Skeletal muscle tissue (tissue), 4 donors: Measurements from ENCODE around the gene PGD. TPM values are rescaled to one million over a fixed set of nuclear protein-coding genes. Genes with fewer than 3 reads are reported as not detected.

Source experiments
- H3K27ac ChIP-seq: one replicate; pipeline ENCODE4 v1.7.0; 2013; ENCODE audit warnings: mild to moderate bottlenecking, low read depth, low read length, inconsistent platforms
- H3K27me3 ChIP-seq, 3 donors: one replicate each; pipeline ENCODE4 v1.7.0; 2013; ENCODE audit warnings: low read length in 3 of 3; ENCODE audit not compliant: control insufficient read depth in 3 of 3, insufficient read depth in 3 of 3
- H3K36me3 ChIP-seq, 3 donors: one replicate each; pipeline ENCODE4 v1.7.0; 2013; ENCODE audit warnings: low read length in 3 of 3; ENCODE audit not compliant: control insufficient read depth in 3 of 3, insufficient read depth in 3 of 3
- H3K4me1 ChIP-seq, 3 donors: one replicate each; pipeline ENCODE4 v1.7.0; 2013; ENCODE audit warnings: low read length in 3 of 3, mild to moderate bottlenecking in 3 of 3; ENCODE audit not compliant: control insufficient read depth in 3 of 3, insufficient read depth in 3 of 3
- H3K4me3 ChIP-seq, 3 donors: one replicate each; pipeline ENCODE4 v1.7.0; 2013; ENCODE audit warnings: low read length in 3 of 3
- H3K9ac ChIP-seq, 3 donors: one replicate each; pipeline ENCODE4 v1.7.0; 2013; ENCODE audit warnings: low read length in 3 of 3, mild to moderate bottlenecking in 3 of 3, moderate library complexity in 2 of 3, low read depth in 1 of 3
- H3K9me3 ChIP-seq, 3 donors: one replicate each; pipeline ENCODE4 v1.7.0; 2013; ENCODE audit warnings: low read length in 3 of 3; ENCODE audit not compliant: control insufficient read depth in 3 of 3
- total RNA-seq: library from RNA; depleted of rRNA; stranded (reverse); fragments of >200 nt; gene quantifications from one replicate; pipeline ENCODE4 v1.2.3, GENCODE V29; 2014
- donor health status: Osteomylitis.

Gene PGD
- total RNA-seq, 1 donor from 2014 or later, result 59.5 TPM

DNA sequence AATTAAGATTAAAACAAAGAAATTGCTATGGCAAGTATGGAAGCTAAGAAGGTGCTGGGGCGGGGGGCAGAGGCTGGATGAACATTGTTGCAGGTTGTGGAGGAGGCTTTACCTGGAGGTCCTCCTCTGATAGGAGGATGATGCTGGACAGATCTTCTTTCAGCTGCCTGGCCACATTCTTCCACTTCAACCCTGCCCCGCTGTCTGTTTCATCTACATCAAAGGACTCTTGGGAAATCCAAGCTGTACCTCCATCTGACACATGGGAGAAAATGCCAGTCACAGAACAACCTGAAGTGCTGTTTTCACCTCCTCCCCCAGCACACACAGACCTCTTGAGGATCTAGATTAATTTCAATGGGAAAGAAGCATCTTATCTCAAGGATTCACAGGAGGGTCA lies 68.2 kb downstream of the PGD start:
- Histone ChIP-seq H3K27me3 (no peaks in the 10 kb centered on the region), H3K4me3 (no peak overlapping the region), H3K9me3 (no peaks in the 10 kb centered on the region), H3K4me1 (peaks cover 10% of the 10 kb centered on the region in 3 donors), H3K36me3 (peaks cover 43 to 57% (median 50%) of the 10 kb centered on the region in 3 donors), H3K9ac (no peak overlapping the region), H3K27ac (no peak overlapping the region)

DNA sequence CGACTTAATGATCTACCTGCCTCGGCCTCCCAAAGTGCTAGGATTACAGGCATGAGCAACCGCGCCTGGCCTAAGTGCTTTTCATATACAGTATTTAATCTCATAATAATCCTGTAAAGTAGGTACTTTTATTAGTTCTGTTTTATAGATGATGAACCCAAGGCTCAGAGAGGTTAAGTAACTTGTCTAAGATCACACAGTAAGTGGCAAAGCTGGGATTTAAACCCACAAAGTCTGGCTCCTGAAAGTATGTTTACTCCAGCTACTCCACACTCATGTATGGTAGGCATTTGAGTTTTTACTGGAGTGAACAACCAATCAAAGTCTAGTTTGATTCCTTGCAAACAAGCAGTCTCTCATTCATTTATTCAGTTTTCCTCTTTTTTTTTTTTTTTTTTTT lies 71.2 kb downstream of the PGD start:
- H3K9ac ChIP-seq, result no peak overlapping the region
- H3K4me3 ChIP-seq, result no peak overlapping the region
- no peaks in the 10 kb centered on the region for H3K9me3 ChIP-seq
- peaks cover 23 to 36% (median 31%) of the 10 kb centered on the region in 3 donors for H3K36me3 ChIP-seq
- H3K4me1 ChIP-seq, result peaks cover 10 to 15% (median 12%) of the 10 kb centered on the region in 3 donors
- no peak overlapping the region for H3K27ac ChIP-seq
- no peaks in the 10 kb centered on the region for H3K27me3 ChIP-seq

Other genes starting within 250 kb of the PGD start
- gene KIF1B, start 188.5 kb upstream of the PGD start, total RNA-seq, result 127 TPM
- gene CENPS, start 31.4 kb downstream of the PGD start, total RNA-seq, result 2.6 TPM
- gene CORT, start 51.0 kb downstream of the PGD start, total RNA-seq, result 0.52 TPM
- gene DFFA, start 73.5 kb downstream of the PGD start, total RNA-seq, result 15.1 TPM
- gene PEX14, start 75.9 kb downstream of the PGD start, total RNA-seq, result 7.3 TPM